BLaER1 (cell line): ENCODE measurements around the gene STK10.

Experiments used
- H3K27ac ChIP-seq: shearing (Covaris generic); formaldehyde crosslinking; 2 replicates; pipeline ENCODE4 v1.8.1; 2022
- H3K27me3 ChIP-seq: shearing (Covaris generic); formaldehyde crosslinking; 2 replicates; pipeline ENCODE4 v1.8.1; 2022
- H3K36me3 ChIP-seq: shearing (Covaris generic); formaldehyde crosslinking; 2 replicates; pipeline ENCODE4 v1.8.1; 2022
- H3K4me1 ChIP-seq: shearing (Covaris generic); formaldehyde crosslinking; 2 replicates; pipeline ENCODE4 v1.8.1; 2022
- H3K4me2 ChIP-seq: shearing (Covaris generic); formaldehyde crosslinking; 2 replicates; pipeline ENCODE4 v1.8.1; 2022
- H3K4me3 ChIP-seq: shearing (Covaris generic); formaldehyde crosslinking; 2 replicates; pipeline ENCODE4 v1.8.1; 2022
- H3K9ac ChIP-seq: shearing (Covaris generic); formaldehyde crosslinking; 2 replicates; pipeline ENCODE4 v1.8.1; 2022
- H3K9me3 ChIP-seq: shearing (Covaris generic); formaldehyde crosslinking; 2 replicates; pipeline ENCODE4 v1.8.1; 2022
- H4K20me1 ChIP-seq: shearing (Covaris generic); formaldehyde crosslinking; 2 replicates; pipeline ENCODE4 v1.8.1; 2022
- Cebpa-rat ChIP-seq: shearing (Covaris generic); IDR thresholded peaks from 2 replicates; pipeline ENCODE4 v1.8.1; 2022

STK10 gene

DNA sequence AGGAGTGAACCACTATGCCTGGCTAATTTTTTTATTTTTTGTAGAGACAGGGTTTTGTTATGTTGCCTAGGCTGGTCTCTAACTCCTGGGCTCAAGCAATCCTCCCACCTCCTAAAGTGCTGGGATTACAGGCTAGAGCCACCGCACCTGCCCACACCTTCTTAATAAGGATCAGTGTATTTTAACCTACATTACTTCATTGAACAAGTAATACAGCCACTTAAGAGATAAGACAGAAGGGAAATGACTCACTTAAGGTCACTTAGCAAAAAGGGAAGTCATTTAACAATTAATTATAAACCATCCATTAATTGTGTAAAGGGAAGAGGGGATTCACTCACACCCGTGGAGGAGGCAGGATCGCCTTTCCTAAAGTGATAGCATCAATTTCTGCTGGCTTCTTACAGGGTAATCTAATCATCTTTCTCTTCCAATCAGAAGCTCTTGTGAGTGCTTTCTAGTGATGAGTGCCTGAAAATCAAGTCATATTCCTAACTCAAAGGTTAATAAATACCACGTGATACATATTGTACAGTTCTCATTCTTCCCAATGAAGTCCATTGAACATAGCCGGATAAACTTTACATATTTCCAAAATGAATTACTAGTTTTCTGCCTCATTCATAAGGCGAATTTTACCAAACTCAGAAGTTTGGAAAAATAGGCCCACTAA is 185.0 kb downstream of the STK10 start:
- Histone ChIP-seq H3K27ac (no peak overlapping the region), H3K36me3 (no peaks in the 10 kb centered on the region), H3K4me2 (peak overlapping the region; percentile 96), H3K4me1 (peaks cover 62% of the 10 kb centered on the region), H3K27me3 (no peaks in the 10 kb centered on the region), H3K9me3 (no peaks in the 10 kb centered on the region; the same call in 1 of the 2 replicates), H3K4me3 (no peak overlapping the region), H3K9ac (no peak overlapping the region), H4K20me1 (peaks cover 78% of the 10 kb centered on the region)
- TF ChIP-seq Cebpa-rat = no peak

- H3K9me3 ChIP-seq = no peaks in the 10 kb centered on the region; the same call in 1 of the 2 replicates
- no peak overlapping the region for H3K27ac ChIP-seq
- no peaks in the 10 kb centered on the region for H3K27me3 ChIP-seq
- H4K20me1 ChIP-seq = peaks cover 85% of the 10 kb centered on the region
- peaks cover 55% of the 10 kb centered on the region for H3K4me1 ChIP-seq
- no peak overlapping the region for H3K9ac ChIP-seq
- no peak for TF ChIP-seq Cebpa-rat
- H3K36me3 ChIP-seq = no peaks in the 10 kb centered on the region
- H3K4me3 ChIP-seq = no peak overlapping the region
- no peak overlapping the region for H3K4me2 ChIP-seq
Measured at GRCh38 chr5:172002310-172002709, 185.7 kb downstream of the STK10 start.

- H3K36me3 ChIP-seq = peaks cover 23% of the 10 kb centered on the region
- 0 out of 2 replicates have a peak overlapping the region, but pooled peaks have one; percentile 4 for H3K27ac ChIP-seq
- H3K27me3 ChIP-seq = no peaks in the 10 kb centered on the region
- H3K4me1 ChIP-seq = peaks cover 52% of the 10 kb centered on the region
- no peak overlapping the region for H3K4me3 ChIP-seq
- H3K9me3 ChIP-seq = no peaks in the 10 kb centered on the region; the same call in 1 of the 2 replicates
- no peak overlapping the region for H3K9ac ChIP-seq
- peak overlapping the region; percentile 47 for H3K4me2 ChIP-seq
- no peak for TF ChIP-seq Cebpa-rat
- peaks cover 100% of the 10 kb centered on the region for H4K20me1 ChIP-seq
Measured at GRCh38 chr5:171999877-172000276, 188.1 kb downstream of the STK10 start.

DNA sequence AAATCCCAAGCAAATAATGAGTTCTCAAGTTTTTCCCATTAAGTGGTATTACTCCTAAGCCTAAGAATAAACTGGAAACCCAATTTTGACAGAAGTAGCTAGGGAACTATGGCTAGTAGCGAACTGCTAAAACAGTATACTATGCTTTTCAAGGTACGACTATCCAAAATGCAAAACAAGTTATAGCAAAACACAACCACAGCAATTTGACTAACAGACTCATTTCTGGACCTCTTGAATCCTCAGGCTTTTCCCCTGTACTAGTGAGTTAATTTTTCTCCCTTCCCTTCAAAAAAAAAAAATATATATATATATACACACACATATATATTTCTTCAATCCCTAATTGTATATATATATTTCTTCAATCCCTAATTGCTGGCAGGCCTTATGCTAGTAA is 188.9 kb downstream of the STK10 start:
- H3K4me3 ChIP-seq = no peak overlapping the region
- H3K27me3 ChIP-seq = no peaks in the 10 kb centered on the region
- TF ChIP-seq Cebpa-rat = no peak
- H3K4me2 ChIP-seq = no peak overlapping the region
- peaks cover 46% of the 10 kb centered on the region for H3K4me1 ChIP-seq
- no peak overlapping the region for H3K9ac ChIP-seq
- peaks cover 29% of the 10 kb centered on the region for H3K36me3 ChIP-seq
- peaks cover 100% of the 10 kb centered on the region for H4K20me1 ChIP-seq
- H3K27ac ChIP-seq = no peak overlapping the region
- no peaks in the 10 kb centered on the region; the same call in 1 of the 2 replicates for H3K9me3 ChIP-seq

- H4K20me1 ChIP-seq = peaks cover 100% of the 10 kb centered on the region
- TF ChIP-seq Cebpa-rat = no peak
- H3K4me1 ChIP-seq = peaks cover 40% of the 10 kb centered on the region
- peaks cover 49% of the 10 kb centered on the region for H3K36me3 ChIP-seq
- H3K4me2 ChIP-seq = no peak overlapping the region
- no peaks in the 10 kb centered on the region for H3K27me3 ChIP-seq
- no peak overlapping the region for H3K9ac ChIP-seq
- no peak overlapping the region for H3K4me3 ChIP-seq
- no peak overlapping the region for H3K27ac ChIP-seq
- no peaks in the 10 kb centered on the region; the same call in 1 of the 2 replicates for H3K9me3 ChIP-seq
Measured at GRCh38 chr5:171997011-171997410, 191.0 kb downstream of the STK10 start.

DNA sequence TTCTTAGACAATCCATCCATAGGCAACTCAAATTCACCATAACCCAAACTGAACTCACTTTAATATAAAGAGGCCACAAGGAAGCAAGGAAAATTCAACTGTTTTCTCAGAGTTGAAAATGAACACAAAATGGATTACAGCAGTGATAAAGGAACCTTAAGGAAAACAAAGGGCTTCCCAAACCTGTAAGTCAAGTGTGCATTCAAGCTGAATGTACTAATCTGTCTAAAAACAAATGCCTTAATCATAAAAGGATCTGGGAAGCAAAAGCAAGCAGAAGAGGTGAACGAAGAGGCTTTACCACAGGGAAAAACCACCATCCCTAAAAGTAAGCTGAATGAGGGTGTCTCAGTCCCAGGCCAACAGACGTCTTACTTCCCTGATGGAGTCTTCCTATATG is 195.2 kb downstream of the STK10 start:
- no peaks in the 10 kb centered on the region for H3K27me3 ChIP-seq
- no peak for TF ChIP-seq Cebpa-rat
- H3K4me1 ChIP-seq = peaks cover 25% of the 10 kb centered on the region; the same call in 1 of the 2 replicates
- no peak overlapping the region for H3K4me3 ChIP-seq
- no peak overlapping the region for H3K4me2 ChIP-seq
- H3K36me3 ChIP-seq = peaks cover 81% of the 10 kb centered on the region
- H3K9ac ChIP-seq = no peak overlapping the region
- peaks cover 100% of the 10 kb centered on the region for H4K20me1 ChIP-seq
- H3K27ac ChIP-seq = no peak overlapping the region
- H3K9me3 ChIP-seq = no peaks in the 10 kb centered on the region

- Histone ChIP-seq H3K9ac (no peak overlapping the region), H3K36me3 (peaks cover 85% of the 10 kb centered on the region), H3K27ac (no peak overlapping the region), H4K20me1 (peaks cover 100% of the 10 kb centered on the region), H3K27me3 (no peaks in the 10 kb centered on the region), H3K4me2 (no peak overlapping the region), H3K4me1 (peaks cover 25% of the 10 kb centered on the region; the same call in 1 of the 2 replicates), H3K4me3 (no peak overlapping the region), H3K9me3 (0 out of 2 replicates have a peak, but pooled peaks cover 3% of the 10 kb centered on the region)
- TF ChIP-seq Cebpa-rat = no peak
Measured at GRCh38 chr5:171992305-171992704, 195.7 kb downstream of the STK10 start.
